ENCODE results near the gene ITGB1BP1.

Gene ITGB1BP1

GRCh38 chr2:9375857-9376428, 47.4 kb downstream of the ITGB1BP1 start:
- DNase-seq = no peak

DNA sequence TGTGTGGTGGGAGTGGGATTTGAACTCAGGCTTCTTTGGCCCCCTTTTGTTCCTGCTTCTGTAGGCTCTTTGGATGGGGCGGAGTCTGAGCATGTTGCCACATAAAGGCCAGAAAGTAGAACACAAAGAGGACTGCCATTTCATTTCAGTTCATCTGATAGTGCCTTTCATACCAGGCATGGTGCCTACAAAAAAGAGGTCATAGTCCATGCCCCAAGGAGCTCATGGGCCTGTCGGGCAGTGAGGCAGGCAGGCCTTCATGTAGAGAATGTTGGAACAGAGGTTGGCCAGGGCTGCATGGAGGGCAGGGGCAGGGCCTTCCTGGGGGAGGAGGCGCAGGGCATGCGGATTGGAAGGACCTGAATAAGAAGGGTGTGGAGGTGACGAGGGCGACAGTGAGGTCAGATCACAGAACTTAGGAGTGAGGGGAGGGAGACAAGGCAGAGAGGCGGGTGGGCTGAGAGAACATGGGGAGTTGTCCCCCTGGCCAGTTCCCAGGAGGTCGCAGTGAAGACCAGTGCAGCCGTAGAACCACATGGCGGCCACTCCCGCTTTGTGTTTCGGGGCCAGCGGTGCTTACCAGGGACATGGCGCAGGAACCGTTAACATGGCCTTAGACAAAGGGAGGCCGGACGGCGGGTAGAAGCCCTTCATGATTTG, 49.1 kb downstream of the ITGB1BP1 start:
- DNase-seq = no peak

- DNase-seq = no peak
Observed at GRCh38 chr2:9373476-9373875, 49.9 kb downstream of the ITGB1BP1 start.

GRCh38 chr2:9373047-9373446, 50.3 kb downstream of the ITGB1BP1 start:
- no peak for DNase-seq

- DNase-seq = no peak
Observed at GRCh38 chr2:9370746-9371145, 52.6 kb downstream of the ITGB1BP1 start.

- no peak for DNase-seq
Observed at GRCh38 chr2:9366026-9366425, 57.3 kb downstream of the ITGB1BP1 start.

DNA sequence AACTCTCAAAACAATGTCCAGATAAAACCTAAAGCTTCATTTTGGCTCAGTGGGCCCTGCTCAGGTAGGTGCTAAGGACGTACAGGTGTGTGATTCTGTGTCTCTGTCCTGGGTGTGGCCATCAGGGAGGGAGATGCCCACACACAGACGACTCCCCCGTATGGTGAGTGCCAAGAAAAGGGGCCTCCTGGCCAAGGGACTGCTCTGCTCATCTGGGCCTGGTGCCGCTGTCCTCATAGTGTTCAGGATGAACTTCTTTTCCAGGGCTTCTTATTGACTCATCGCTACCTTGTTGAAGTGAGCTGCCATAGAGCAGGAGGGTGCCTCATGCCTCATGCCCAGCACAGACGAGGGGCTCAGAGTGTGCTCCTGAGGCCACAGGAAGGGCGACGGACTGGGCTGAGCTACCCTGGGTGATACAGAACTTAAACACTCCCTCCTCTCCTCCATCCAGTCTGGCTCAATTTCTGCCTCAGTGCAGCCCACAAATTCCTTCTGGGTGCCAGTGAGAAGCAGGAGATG, 57.8 kb downstream of the ITGB1BP1 start:
- DNase-seq = no peak

GRCh38 chr2:9364791-9365497, 58.4 kb downstream of the ITGB1BP1 start:
- DNase-seq = no peak

DNA sequence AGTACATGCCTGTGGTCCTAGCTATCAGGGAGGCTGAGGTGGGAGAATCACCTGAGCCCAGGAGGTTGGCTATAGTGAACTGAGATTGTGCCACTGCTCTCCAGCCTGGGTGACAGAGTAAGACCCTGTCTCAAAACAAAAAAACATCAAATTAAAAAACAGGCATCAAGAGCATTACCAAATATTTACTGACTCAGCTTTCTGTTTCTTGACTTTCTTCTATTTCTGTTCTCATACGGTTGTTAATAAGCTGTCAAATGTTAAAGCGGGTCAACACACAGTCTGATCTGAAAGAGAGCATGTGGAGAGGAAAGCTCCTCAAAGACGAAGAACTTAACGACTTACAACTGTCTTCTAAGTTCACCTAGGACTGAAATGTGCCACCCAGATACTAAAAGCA, 59.0 kb downstream of the ITGB1BP1 start:
- no peak for DNase-seq

DNA sequence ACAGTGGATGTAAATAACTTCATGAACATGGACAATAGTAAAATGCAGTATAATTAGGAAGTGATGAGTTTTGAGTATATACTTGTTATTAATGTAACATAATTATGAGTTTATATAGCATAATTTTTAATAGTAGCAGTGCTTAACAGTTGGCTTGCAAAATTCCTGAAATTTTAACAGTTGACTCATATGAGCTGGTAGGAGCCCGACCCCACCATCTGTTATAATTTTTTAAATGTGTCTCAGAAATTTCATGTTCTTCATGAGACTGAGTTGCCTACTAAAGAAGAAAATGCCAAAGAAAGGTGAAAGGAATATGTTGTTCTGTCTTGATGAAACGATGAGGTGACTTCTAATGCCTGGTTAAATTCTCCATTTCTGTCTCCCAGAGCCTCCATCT, 62.6 kb downstream of the ITGB1BP1 start:
- DNase-seq = no peak

DNA sequence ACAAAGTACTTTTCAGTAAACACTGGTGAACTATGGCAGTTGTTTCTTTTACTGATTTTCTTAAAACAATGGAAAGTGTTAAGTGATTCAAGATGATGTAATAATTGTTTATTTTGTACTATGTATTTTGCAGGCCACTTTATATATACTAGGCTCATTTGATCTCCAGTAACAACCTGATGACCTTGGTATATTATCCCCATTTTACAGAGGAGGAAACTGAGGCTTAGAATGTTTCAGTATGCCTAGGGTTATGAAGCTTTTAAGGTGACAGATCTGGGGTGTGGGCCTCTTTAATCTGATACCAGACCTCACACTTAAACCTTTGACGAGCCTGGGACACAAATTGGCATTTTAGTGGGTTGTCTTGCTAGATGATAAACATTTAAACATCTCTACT, 63.2 kb downstream of the ITGB1BP1 start:
- no peak for DNase-seq

- DNase-seq = no peak
Observed at GRCh38 chr2:9359463-9359862, 63.9 kb downstream of the ITGB1BP1 start.

- no peak for DNase-seq
Observed at GRCh38 chr2:9358846-9359245, 64.5 kb downstream of the ITGB1BP1 start.

DNA sequence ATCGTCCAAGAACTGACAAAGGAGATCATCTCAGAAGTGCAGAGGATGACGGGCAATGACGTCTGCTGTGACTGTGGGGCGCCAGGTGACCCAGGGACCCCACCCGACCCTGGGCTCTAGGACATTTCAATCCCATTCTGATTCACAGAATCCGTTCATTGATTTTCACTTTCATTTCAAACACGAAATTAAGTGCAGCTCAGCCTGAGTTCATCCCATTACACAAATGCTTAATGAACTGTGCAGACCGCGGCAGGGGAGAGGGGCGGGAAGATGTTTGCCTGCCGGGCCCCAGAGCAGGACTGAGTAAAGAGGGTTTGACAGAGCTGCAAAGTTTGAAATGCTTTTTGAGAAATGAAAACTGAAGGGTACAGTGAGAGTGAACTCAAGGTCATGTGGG, 67.1 kb downstream of the ITGB1BP1 start:
- DNase-seq = no peak

DNA sequence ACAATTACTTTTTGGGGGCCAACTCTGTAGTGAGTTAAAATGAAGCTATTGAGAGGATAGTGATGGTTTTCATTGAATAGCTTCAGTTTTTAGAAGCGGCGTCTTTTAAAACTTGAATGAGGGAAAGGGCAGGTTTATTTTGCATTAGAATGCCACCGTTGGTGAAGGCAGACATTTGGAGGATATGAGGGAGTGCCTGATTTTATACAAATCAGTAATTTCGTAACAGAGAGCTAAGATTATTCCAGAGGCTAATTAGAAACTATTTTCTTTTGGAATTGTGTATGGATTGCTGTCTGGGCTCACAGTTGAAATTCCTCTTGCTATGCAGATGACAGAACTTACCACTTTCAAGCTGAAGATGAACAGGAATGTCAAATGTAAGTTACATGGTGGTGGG, 67.6 kb downstream of the ITGB1BP1 start:
- no peak for DNase-seq

GRCh38 chr2:9355270-9355669, 68.1 kb downstream of the ITGB1BP1 start:
- no peak for DNase-seq

GRCh38 chr2:9354318-9354717, 69.0 kb downstream of the ITGB1BP1 start:
- no peak for DNase-seq
